Subcutaneous adipose tissue (tissue), 4 donors: ENCODE measurements around the gene KLHL28. TPM values are rescaled to one million over a fixed set of nuclear protein-coding genes. Genes with fewer than 3 reads are reported as not detected.

ENCODE experiments used
- CTCF ChIP-seq: fragments of 450-650 bp; IDR thresholded peaks from one replicate; pipeline ENCODE4 v1.5.1; 2016; ENCODE audit warnings: low read depth, mild to moderate bottlenecking, control low read depth, antibody characterized with exemption, moderate library complexity
- total RNA-seq, 4 donors: library from RNA; depleted of rRNA; stranded (reverse); fragments of >200 nt; gene quantifications; one replicate each; pipeline ENCODE4 v1.1.0, GENCODE V29; 2016

The KLHL28 gene
- total RNA-seq, 4 donors from 2014 or later: 8.7 to 14.0 (median 12.9) TPM

GRCh38 chr14:44897845-44898151 lies 63.9 kb downstream of the KLHL28 start:
- TF ChIP-seq CTCF: no peak

GRCh38 chr14:44897041-44897844 lies 64.5 kb downstream of the KLHL28 start:
- no peak for TF ChIP-seq CTCF

- no peak for TF ChIP-seq CTCF
Measured at GRCh38 chr14:44896275-44897040, 65.3 kb downstream of the KLHL28 start.

- TF ChIP-seq CTCF: no peak
Measured at GRCh38 chr14:44895716-44896115, 66.0 kb downstream of the KLHL28 start.

- TF ChIP-seq CTCF: no peak
Measured at GRCh38 chr14:44893535-44893934, 68.2 kb downstream of the KLHL28 start.

GRCh38 chr14:44889595-44890471 lies 71.9 kb downstream of the KLHL28 start:
- no peak for TF ChIP-seq CTCF

- no peak for TF ChIP-seq CTCF
Measured at GRCh38 chr14:44887596-44887955, 74.2 kb downstream of the KLHL28 start.
